ENCODE results near the gene COX7A2. TPM values are rescaled to one million over a fixed set of nuclear protein-coding genes. Genes with fewer than 3 reads are reported as not detected.

The COX7A2 gene
- total RNA-seq, 1 donor from 2014 or later, result 330 TPM

GRCh38 chr6:75217193-75217592, 26.4 kb downstream of the COX7A2 start:
- Histone ChIP-seq H4K20me1 (ENCODE audit: low read depth) (no peaks in the 10 kb centered on the region), H3K9me3 (ENCODE audit: low read depth) (no peaks in the 10 kb centered on the region), H3K9ac (no peak overlapping the region), H3K27ac (no peak overlapping the region), H3K27me3 (no peaks in the 10 kb centered on the region), H3K36me3 (no peaks in the 10 kb centered on the region), H3K4me3 (no peak overlapping the region), H3K79me2 (ENCODE audit: low read depth) (no peaks in the 10 kb centered on the region), H3F3A (ENCODE audit: low read depth) (peaks cover 5% of the 10 kb centered on the region), H3K4me1 (no peaks in the 10 kb centered on the region), H2AFZ (replicated peaks) (no peak overlapping the region), H3K4me2 (no peak overlapping the region)
- no peaks in the 10 kb centered on the region for H3K36me3 Mint-ChIP-seq
- no peak for DNase-seq (ENCODE audit: low spot score)
- no peak overlapping the region for H3K4me3 Mint-ChIP-seq
- TF ChIP-seq EZH2 (IDR thresholded peaks at IDR 0.05) (no peak), EZH2phosphoT487 (IDR thresholded peaks at IDR 0.05) (no peak), CTCF (IDR thresholded peaks at IDR 0.05) (no peak)
- H3K4me1 Mint-ChIP-seq, result no peaks in the 10 kb centered on the region
- no peaks in the 10 kb centered on the region for H3K27me3 Mint-ChIP-seq (ENCODE audit: insufficient read depth, low read depth)
- H3K27ac Mint-ChIP-seq, result no peak overlapping the region
- no peaks in the 10 kb centered on the region for H3K9me3 Mint-ChIP-seq

- Mint-ChIP-seq H3K27me3 (ENCODE audit: insufficient read depth, low read depth) (no peaks in the 10 kb centered on the region), H3K4me1 (no peaks in the 10 kb centered on the region), H3K36me3 (no peaks in the 10 kb centered on the region), H3K9me3 (no peaks in the 10 kb centered on the region), H3K4me3 (no peak overlapping the region), H3K27ac (no peak overlapping the region)
- H3K36me3 ChIP-seq, result no peaks in the 10 kb centered on the region
- no peaks in the 10 kb centered on the region for H3K9me3 ChIP-seq (ENCODE audit: low read depth)
- no peaks in the 10 kb centered on the region for H3K4me1 ChIP-seq
- H3K4me3 ChIP-seq, result no peak overlapping the region
- peaks cover 5% of the 10 kb centered on the region for H3F3A ChIP-seq (ENCODE audit: low read depth)
- H2AFZ ChIP-seq (replicated peaks), result no peak overlapping the region
- peaks cover 8% of the 10 kb centered on the region for H3K27me3 ChIP-seq
- no peak overlapping the region for H3K27ac ChIP-seq
- H3K4me2 ChIP-seq, result no peak overlapping the region
- no peak overlapping the region for H3K9ac ChIP-seq
- no peaks in the 10 kb centered on the region for H3K79me2 ChIP-seq (ENCODE audit: low read depth)
- H4K20me1 ChIP-seq (ENCODE audit: low read depth), result no peaks in the 10 kb centered on the region
- no peak for TF ChIP-seq EZH2phosphoT487 (IDR thresholded peaks at IDR 0.05)
- no peak for TF ChIP-seq CTCF (IDR thresholded peaks at IDR 0.05)
- TF ChIP-seq EZH2 (IDR thresholded peaks at IDR 0.05), result no peak
- no peak for DNase-seq (ENCODE audit: low spot score)
Measured at GRCh38 chr6:75215291-75215690, 28.3 kb downstream of the COX7A2 start.

DNA sequence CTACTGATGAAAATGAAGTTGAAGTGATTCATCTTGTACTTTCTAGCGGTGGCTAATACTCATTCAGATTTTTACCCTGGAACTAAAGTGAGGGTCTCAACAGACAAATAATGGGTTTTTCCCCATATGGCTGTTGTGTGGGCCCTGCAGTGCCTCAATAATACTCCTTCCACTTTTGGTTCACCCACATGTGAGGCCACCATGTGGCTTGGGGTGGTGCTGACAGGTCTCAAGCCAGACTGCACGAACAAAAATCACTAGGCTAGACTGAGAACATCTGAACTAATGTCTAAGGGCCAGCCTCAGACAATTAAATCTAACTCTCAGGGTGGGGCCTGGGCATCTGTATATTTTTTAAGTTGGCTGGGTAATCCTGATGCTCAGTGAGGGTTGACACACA, 29.9 kb downstream of the COX7A2 start:
- Histone ChIP-seq H3K4me2 (no peak overlapping the region), H3K27me3 (peaks cover 23% of the 10 kb centered on the region), H3F3A (ENCODE audit: low read depth) (peaks cover 6% of the 10 kb centered on the region), H3K36me3 (no peaks in the 10 kb centered on the region), H3K27ac (no peak overlapping the region), H3K4me1 (peaks cover under 1% of the 10 kb centered on the region), H2AFZ (replicated peaks) (no peak overlapping the region), H3K4me3 (no peak overlapping the region), H3K79me2 (ENCODE audit: low read depth) (no peaks in the 10 kb centered on the region), H3K9ac (no peak overlapping the region), H4K20me1 (ENCODE audit: low read depth) (no peaks in the 10 kb centered on the region), H3K9me3 (ENCODE audit: low read depth) (no peaks in the 10 kb centered on the region)
- Mint-ChIP-seq H3K4me1 (peaks cover 2% of the 10 kb centered on the region), H3K36me3 (no peaks in the 10 kb centered on the region), H3K27me3 (ENCODE audit: insufficient read depth, low read depth) (peaks cover 4% of the 10 kb centered on the region), H3K27ac (no peak overlapping the region), H3K9me3 (no peaks in the 10 kb centered on the region), H3K4me3 (no peak overlapping the region)
- DNase-seq (ENCODE audit: low spot score), result no peak
- TF ChIP-seq CTCF (IDR thresholded peaks at IDR 0.05), result peak; percentile 11
- TF ChIP-seq EZH2 (IDR thresholded peaks at IDR 0.05), result no peak

All from neural progenitor cell (in vitro differentiated cells).